BLaER1 treated with 17β-estradiol and CSF1 and Interleukin-3, amounts not matched to agents 10 nM and 100 nM (cell line): ENCODE results near the gene PLOD3.
A peak's percentile ranks its signal among the peaks of the same experiment; 100 is the strongest.

Source experiments
- H3K27ac ChIP-seq, 11 experiments: shearing (Covaris generic); formaldehyde crosslinking; 2 replicates each; pipeline ENCODE4 v1.8.1; 2022
- H3K27me3 ChIP-seq, 11 experiments: shearing (Covaris generic); formaldehyde crosslinking; 2 replicates each; pipeline ENCODE4 v1.8.1; 2022
- H3K36me3 ChIP-seq, 11 experiments: shearing (Covaris generic); formaldehyde crosslinking; 2 replicates each; pipeline ENCODE4 v1.8.1; 2022
- H3K4me1 ChIP-seq, 10 experiments: shearing (Covaris generic); formaldehyde crosslinking; 2 replicates each; pipeline ENCODE4 v1.8.1; 2022
- H3K4me2 ChIP-seq, 11 experiments: shearing (Covaris generic); formaldehyde crosslinking; 2 replicates each; pipeline ENCODE4 v1.8.1; 2022
- H3K4me3 ChIP-seq, 10 experiments: shearing (Covaris generic); formaldehyde crosslinking; 2 replicates each; pipeline ENCODE4 v1.8.1; 2022
- H3K9ac ChIP-seq, 11 experiments: shearing (Covaris generic); formaldehyde crosslinking; 2 replicates each; pipeline ENCODE4 v1.8.1; 2022
- H3K9me3 ChIP-seq, 11 experiments: shearing (Covaris generic); formaldehyde crosslinking; replicated peaks in 1 of 11; 2 replicates each; pipeline ENCODE4 v1.8.1; 2022
- H4K20me1 ChIP-seq, 11 experiments: shearing (Covaris generic); formaldehyde crosslinking; 2 replicates each; pipeline ENCODE4 v1.8.1; 2022
- Cebpa-rat ChIP-seq, 11 experiments: shearing (Covaris generic); IDR thresholded peaks; 2 replicates each; pipeline ENCODE4 v1.8.1; 2022

PLOD3 gene

GRCh38 chr7:101165958-101166647 is 51.3 kb downstream of the PLOD3 start:
- Histone ChIP-seq H3K9ac (peak overlapping the region in 5 of 11 experiments; percentile 4 to 64 (median 34); a peak in 7 of 22 replicates), H3K36me3 (no peaks in the 10 kb centered on the region; a peak in 1 of 22 replicates), H4K20me1 (peaks cover 0 to 48% (median 29%) of the 10 kb centered on the region in 11 experiments; a peak in 20 of 22 replicates), H3K27ac (peak overlapping the region in 3 of 11 experiments; percentile 31 to 58 (median 49); a peak in 6 of 22 replicates), H3K9me3 (no peaks in the 10 kb centered on the region), H3K4me2 (peak overlapping the region; percentile 90 to 100 (median 99)), H3K27me3 (peaks cover 64 to 74% (median 70%) of the 10 kb centered on the region in 11 experiments), H3K4me3 (peak overlapping the region; percentile 46 to 67 (median 54)), H3K4me1 (peaks cover 72 to 94% (median 88%) of the 10 kb centered on the region in 10 experiments)
- no peak for TF ChIP-seq Cebpa-rat (IDR thresholded peaks at IDR 0.05)

- H3K9ac ChIP-seq, result peak within 1 kb of the TSS in 5 of 11 experiments; percentile 4 to 79 (median 34); a peak in 8 of 22 replicates
- peak within 1 kb of the TSS in 3 of 11 experiments; percentile 31 to 58 (median 49); a peak in 6 of 22 replicates for H3K27ac ChIP-seq
These were observed 52.1 kb downstream of the PLOD3 start, which contains the start of gene VGF for GRCh38 chr7:101165075-101165957. TSS of gene VGF (minus strand) at chr7:101165569. CDS start at chr7:101164843, 726 bp downstream.

GRCh38 chr7:101164071-101164840 is 53.1 kb downstream of the PLOD3 start:
- Histone ChIP-seq H3K4me3 (peak overlapping the region; percentile 52 to 75 (median 64)), H3K36me3 (peaks cover 0 to 14% (median 12%) of the 10 kb centered on the region in 11 experiments; a peak in 17 of 22 replicates), H3K9me3 (no peaks in the 10 kb centered on the region), H3K27ac (peak overlapping the region in 3 of 11 experiments; percentile 81 to 87 (median 83); a peak in 6 of 22 replicates), H3K27me3 (peaks cover 46 to 55% (median 52%) of the 10 kb centered on the region in 11 experiments), H3K4me1 (peaks cover 54 to 93% (median 86%) of the 10 kb centered on the region in 10 experiments), H3K9ac (peak overlapping the region in 9 of 11 experiments; percentile 43 to 80 (median 67); a peak in 15 of 22 replicates), H3K4me2 (peak overlapping the region; percentile 90 to 100 (median 99)), H4K20me1 (peaks cover 0 to 37% (median 21%) of the 10 kb centered on the region in 11 experiments; a peak in 21 of 22 replicates)
- no peak for TF ChIP-seq Cebpa-rat (IDR thresholded peaks at IDR 0.05)

More at GRCh38 chr7:101165075-101165957, 52.1 kb downstream of the PLOD3 start, which contains the start of gene VGF:
- Histone ChIP-seq H3K4me2 (peak within 1 kb of the TSS; percentile 90 to 100 (median 99)), H3K27me3 (peaks cover 57 to 66% (median 62%) of the 10 kb centered on the region in 11 experiments), H3K4me3 (peak within 1 kb of the TSS; percentile 52 to 75 (median 62)), H3K9me3 (no peaks in the 10 kb centered on the region), H4K20me1 (peaks cover 0 to 40% (median 22%) of the 10 kb centered on the region in 11 experiments; a peak in 21 of 22 replicates), H3K4me1 (peaks cover 64 to 93% (median 87%) of the 10 kb centered on the region in 10 experiments), H3K36me3 (peaks cover 0 to 4% (median 1%) of the 10 kb centered on the region in 11 experiments; a peak in 7 of 22 replicates)
- TF ChIP-seq Cebpa-rat (IDR thresholded peaks at IDR 0.05), result no peak

- peaks cover 38 to 48% (median 44%) of the 10 kb centered on the region in 11 experiments for H3K27me3 ChIP-seq
- H3K4me1 ChIP-seq, result peaks cover 46 to 89% (median 82%) of the 10 kb centered on the region in 10 experiments
- H4K20me1 ChIP-seq, result peaks cover 0 to 44% (median 21%) of the 10 kb centered on the region in 11 experiments; a peak in 21 of 22 replicates
- no peaks in the 10 kb centered on the region for H3K9me3 ChIP-seq
- TF ChIP-seq Cebpa-rat (IDR thresholded peaks at IDR 0.05), result no peak
- H3K4me2 ChIP-seq, result peak overlapping the region; percentile 90 to 100 (median 99)
- H3K4me3 ChIP-seq, result peak overlapping the region; percentile 52 to 75 (median 64)
- H3K36me3 ChIP-seq, result peaks cover 7 to 22% (median 17%) of the 10 kb centered on the region in 11 experiments; a peak in 17 of 22 replicates
- peak overlapping the region; percentile 2 to 80 (median 75); a peak in 20 of 22 replicates for H3K9ac ChIP-seq
- H3K27ac ChIP-seq, result peak overlapping the region in 9 of 11 experiments; percentile 32 to 90 (median 79); a peak in 17 of 22 replicates
These were observed 53.9 kb downstream of the PLOD3 start for GRCh38 chr7:101163279-101164070.

GRCh38 chr7:101162551-101163278 is 54.7 kb downstream of the PLOD3 start:
- peak overlapping the region in 10 of 11 experiments; percentile 30 to 90 (median 78); a peak in 20 of 22 replicates for H3K27ac ChIP-seq
- peak overlapping the region; percentile 12 to 80 (median 75); a peak in 20 of 22 replicates for H3K9ac ChIP-seq

GRCh38 chr7:101161692-101162471 is 55.5 kb downstream of the PLOD3 start:
- Histone ChIP-seq H4K20me1 (peaks cover 0 to 53% (median 17%) of the 10 kb centered on the region in 11 experiments; a peak in 21 of 22 replicates), H3K4me3 (peak overlapping the region; percentile 52 to 75 (median 64); a peak in 19 of 20 replicates), H3K9me3 (no peaks in the 10 kb centered on the region), H3K4me2 (peak overlapping the region; percentile 89 to 100 (median 99)), H3K36me3 (peaks cover 23 to 38% (median 33%) of the 10 kb centered on the region in 11 experiments), H3K9ac (peak overlapping the region; percentile 12 to 80 (median 75); a peak in 19 of 22 replicates), H3K27me3 (peaks cover 22 to 32% (median 28%) of the 10 kb centered on the region in 11 experiments), H3K27ac (peak overlapping the region in 10 of 11 experiments; percentile 30 to 90 (median 78); a peak in 20 of 22 replicates), H3K4me1 (peaks cover 38 to 73% (median 69%) of the 10 kb centered on the region in 10 experiments)
- no peak for TF ChIP-seq Cebpa-rat (IDR thresholded peaks at IDR 0.05)

More at GRCh38 chr7:101162551-101163278, 54.7 kb downstream of the PLOD3 start:
- peak overlapping the region; percentile 52 to 75 (median 64) for H3K4me3 ChIP-seq
- H4K20me1 ChIP-seq, result peaks cover 0 to 45% (median 16%) of the 10 kb centered on the region in 11 experiments; a peak in 21 of 22 replicates
- no peaks in the 10 kb centered on the region for H3K9me3 ChIP-seq
- peaks cover 43 to 81% (median 75%) of the 10 kb centered on the region in 10 experiments for H3K4me1 ChIP-seq
- no peak for TF ChIP-seq Cebpa-rat (IDR thresholded peaks at IDR 0.05)
- peaks cover 15 to 29% (median 24%) of the 10 kb centered on the region in 11 experiments; a peak in 21 of 22 replicates for H3K36me3 ChIP-seq
- peaks cover 31 to 40% (median 36%) of the 10 kb centered on the region in 11 experiments for H3K27me3 ChIP-seq
- H3K4me2 ChIP-seq, result peak overlapping the region; percentile 89 to 100 (median 99)
